Heart left ventricle (tissue), 16 donors: ENCODE results near the gene ASTN2. TPM values are rescaled to one million over a fixed set of nuclear protein-coding genes. Genes with fewer than 3 reads are reported as not detected.

Experiments
- ATAC-seq, 4 donors: fragments of 200-7000 bp; cut with Tn5 transposase; one replicate each; pipeline ENCODE4 v1.9.1; 2020 to 2022; ENCODE audit warnings: moderate library complexity in 4 of 4, mild to moderate bottlenecking in 3 of 4, moderate number of reproducible peaks in 1 of 4
- DNase-seq, 5 donors: peaks; one replicate each; pipeline ENCODE4 v3.0.0-alpha.2; 2020
- H3K27ac ChIP-seq, 12 donors: fragments of 200-600 bp; sonication (generic) in 4 of 12; one replicate each; pipeline versions ENCODE4 v1.5.0 to v1.8.0; 2016 to 2022; ENCODE audit warnings: mild to moderate bottlenecking in 2 of 12
- H3K27me3 ChIP-seq, 9 donors: fragments of 200-600 bp; sonication (generic) in 2 of 9; one replicate each; pipeline versions ENCODE4 v1.5.1 to v1.8.0; 2016 to 2022; ENCODE audit warnings: mild to moderate bottlenecking in 3 of 9
- H3K36me3 ChIP-seq, 9 donors: fragments of 200-600 bp; sonication (generic) in 2 of 9; one replicate each; pipeline versions ENCODE4 v1.5.0 to v1.8.0; 2018 to 2022; ENCODE audit warnings: mild to moderate bottlenecking in 2 of 9
- H3K4me1 ChIP-seq, 12 donors: fragments of 200-600 bp; sonication (generic) in 4 of 12; one replicate each; pipeline versions ENCODE4 v1.5.0 to v1.8.0; 2016 to 2022; ENCODE audit warnings: mild to moderate bottlenecking in 3 of 12
- H3K4me3 ChIP-seq, 12 donors: fragments of 200-600 bp; sonication (generic) in 4 of 12; one replicate each; pipeline versions ENCODE4 v1.5.0 to v1.8.0; 2017 to 2022; ENCODE audit warnings: mild to moderate bottlenecking in 9 of 12, moderate library complexity in 4 of 12
- H3K9me3 ChIP-seq, 12 donors: fragments of 200-600 bp; sonication (generic) in 4 of 12; one replicate each; pipeline versions ENCODE4 v1.5.0 to v1.8.0; 2016 to 2022; ENCODE audit warnings: mild to moderate bottlenecking in 1 of 12
- POLR2A ChIP-seq, 2 donors: fragments of 450-650 bp; IDR thresholded peaks; one replicate each; pipeline ENCODE4 v1.6.1; 2017; ENCODE audit warnings: antibody characterized with exemption in 2 of 2, mild to moderate bottlenecking in 2 of 2, moderate library complexity in 2 of 2
- WGBS, 4 donors: extraction: QIAGEN DNeasy Blood & Tissue Kit in 2 of 4; methylation state at CpG; one replicate each; pipeline versions ENCODE4 v1.1.5 to v1.1.7; 2013 to 2018; 5-methylcytosine and 5-hydroxymethylcytosine counted together
- intact Hi-C, 10 donors: fragments of 100-400 bp; cut with DNase I; formaldehyde crosslinking; loops; one replicate each; pipeline versions ENCODE4 v1.11.1 to v1.14.2; 2022
- polyA plus RNA-seq, 2 donors: library from polyadenylated mRNA; stranded (reverse); fragments of 200-250 nt; gene quantifications; one replicate each; pipeline ENCODE4 v1.2.3, GENCODE V29; 2013
- total RNA-seq, 9 donors: library from RNA; depleted of rRNA in 2 of 9; stranded (reverse); fragments of >200 nt in 2 of 9; fragmentation: NEBNext Ultra II Directional in 3 of 9; extraction: Animal tissue kit (Norgen Biotek cat#: 25700) in 3 of 9; gene quantifications; one replicate each; pipeline versions ENCODE4 v1.1.0 to v1.2.4, GENCODE V29; 2016 to 2023
- TF ChIP-seq, protein P1 (sequence below), 12 donors: fragments of 200-600 bp; sonication (generic) in 4 of 12; IDR thresholded peaks; one replicate each; pipeline versions ENCODE4 v1.5.0 to v1.8.0; 2018 to 2022; ENCODE audit warnings: antibody characterized with exemption in 12 of 12, mild to moderate bottlenecking in 5 of 12
- donor health status: ischemic (EF 13 %, LVEDD 7.1; RV severe dilation, severe dysfunction).
- donor health status: healthy with polysubstance abuse.
- donor health status: DM: no; HTN: yes; CAD: no.
- donor health status: DM: no; HTN: no; CAD: no.
- donor health status: ischemic (EF 25% LVEDD 6.9; RV normal size, moderate dysfunction).
- donor health status: ischemic (EF 25% LVEDD 5.7; RV mildly dilated, moderate dysfunction).
- donor health status: healthy.
- donor health status: DM: yes; HTN: yes; CAD: no.
- donor health status: ischemic (EF 35%, LVEDD 5.7; RV mildly dilated, moderate dysfunction).
- donor health status: nonischemic (EF 11% LVEDD 7.7; RV severe dilation, severe dysfunction).
- donor health status: DM: yes; HTN: yes; CAD: no.
- donor health status: PGD.
- donor health status: ischemic (EF 29% LVEDD 5.4; RV normal size, mild dysfunction).
- donor health status: nonischemic (EF 23%, LVEDD 6.1; RV moderate dilation, normal function).

ASTN2 gene
- total and polyA plus RNA-seq, 11 donors: 2.5 to 6.0 (median 3.5) TPM

DNA sequence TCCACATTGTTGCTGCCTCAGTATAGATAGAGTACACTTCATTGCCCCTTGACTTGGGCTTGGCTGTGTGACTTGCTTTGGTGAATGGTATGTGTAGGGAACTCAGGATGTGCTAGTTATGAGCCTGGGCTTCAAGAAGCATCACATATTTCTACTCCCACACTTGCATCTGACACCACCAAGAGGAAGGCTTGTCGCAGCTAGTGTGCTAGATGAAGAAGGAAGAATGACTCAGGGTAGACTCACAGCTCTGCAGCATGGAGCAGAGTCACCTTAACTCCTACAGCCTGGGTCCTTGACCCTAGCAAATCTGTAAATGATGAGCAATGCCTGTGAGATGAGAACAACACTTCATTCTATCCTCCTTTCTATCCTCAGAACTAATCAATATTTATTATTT lies 261.8 kb downstream of the ASTN2 start:
- TF ChIP-seq, protein P1, sequence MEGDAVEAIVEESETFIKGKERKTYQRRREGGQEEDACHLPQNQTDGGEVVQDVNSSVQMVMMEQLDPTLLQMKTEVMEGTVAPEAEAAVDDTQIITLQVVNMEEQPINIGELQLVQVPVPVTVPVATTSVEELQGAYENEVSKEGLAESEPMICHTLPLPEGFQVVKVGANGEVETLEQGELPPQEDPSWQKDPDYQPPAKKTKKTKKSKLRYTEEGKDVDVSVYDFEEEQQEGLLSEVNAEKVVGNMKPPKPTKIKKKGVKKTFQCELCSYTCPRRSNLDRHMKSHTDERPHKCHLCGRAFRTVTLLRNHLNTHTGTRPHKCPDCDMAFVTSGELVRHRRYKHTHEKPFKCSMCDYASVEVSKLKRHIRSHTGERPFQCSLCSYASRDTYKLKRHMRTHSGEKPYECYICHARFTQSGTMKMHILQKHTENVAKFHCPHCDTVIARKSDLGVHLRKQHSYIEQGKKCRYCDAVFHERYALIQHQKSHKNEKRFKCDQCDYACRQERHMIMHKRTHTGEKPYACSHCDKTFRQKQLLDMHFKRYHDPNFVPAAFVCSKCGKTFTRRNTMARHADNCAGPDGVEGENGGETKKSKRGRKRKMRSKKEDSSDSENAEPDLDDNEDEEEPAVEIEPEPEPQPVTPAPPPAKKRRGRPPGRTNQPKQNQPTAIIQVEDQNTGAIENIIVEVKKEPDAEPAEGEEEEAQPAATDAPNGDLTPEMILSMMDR (IDR thresholded peaks at IDR 0.05): no peak
- no peak for TF ChIP-seq POLR2A (IDR thresholded peaks at IDR 0.05)
- DNase-seq: no peak

DNA sequence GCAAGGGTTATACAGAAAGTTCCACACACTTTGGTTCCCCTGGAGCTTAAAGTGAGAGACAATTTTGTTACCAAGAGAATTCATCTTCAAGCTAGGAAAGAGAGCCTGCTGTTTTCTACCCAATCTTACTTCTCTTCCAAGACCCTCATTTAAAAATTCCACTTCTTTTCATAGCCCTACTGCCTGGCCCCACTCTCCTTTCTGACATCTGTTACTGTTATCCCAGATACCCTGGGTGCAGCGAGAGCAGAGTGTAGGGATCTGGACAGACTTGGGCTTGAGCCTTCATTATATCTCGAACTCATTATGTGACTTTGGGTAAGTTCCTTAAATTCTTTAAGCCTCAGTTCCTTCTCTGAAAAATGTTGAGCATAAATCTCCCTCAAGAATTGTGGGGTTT lies 263.1 kb downstream of the ASTN2 start:
- Histone ChIP-seq H3K4me1 (no peaks in the 10 kb centered on the region), H3K4me3 (no peak overlapping the region), H3K9me3 (no peaks in the 10 kb centered on the region), H3K27me3 (peaks cover 0 to 2% (median 0%) of the 10 kb centered on the region in 9 donors), H3K36me3 (no peaks in the 10 kb centered on the region), H3K27ac (no peak overlapping the region)
- DNase-seq (no peak), ATAC-seq (no peak)
- WGBS, 4 donors: 57 to 69% (median 61%) methylated on average over 2 of the region's 2 CpGs
- intact Hi-C loops: loop anchor here in 1 of 10 donors (10.0 kb wide), 1 partner anchor 263 kb away; the partner anchor contains the start of gene ASTN2
- no peak for TF ChIP-seq POLR2A (IDR thresholded peaks at IDR 0.05)
- TF ChIP-seq, protein P1 (IDR thresholded peaks at IDR 0.05): no peak

More for the DNA sequence above, 261.8 kb downstream of the ASTN2 start:
- H3K9me3 ChIP-seq: no peaks in the 10 kb centered on the region
- H3K4me3 ChIP-seq: no peak overlapping the region
- H3K4me1 ChIP-seq: no peaks in the 10 kb centered on the region
- intact Hi-C loops: loop anchor here in 1 of 10 donors (10.0 kb wide), 1 partner anchor 262 kb away; the partner anchor contains the start of gene ASTN2
- peaks cover 0 to 2% (median 0%) of the 10 kb centered on the region in 9 donors for H3K27me3 ChIP-seq
- H3K27ac ChIP-seq: no peak overlapping the region
- 72 to 93% (median 80%) methylated on average over 1 of the region's 1 CpG for WGBS, 4 donors
- no peaks in the 10 kb centered on the region for H3K36me3 ChIP-seq
- ATAC-seq: no peak

DNA sequence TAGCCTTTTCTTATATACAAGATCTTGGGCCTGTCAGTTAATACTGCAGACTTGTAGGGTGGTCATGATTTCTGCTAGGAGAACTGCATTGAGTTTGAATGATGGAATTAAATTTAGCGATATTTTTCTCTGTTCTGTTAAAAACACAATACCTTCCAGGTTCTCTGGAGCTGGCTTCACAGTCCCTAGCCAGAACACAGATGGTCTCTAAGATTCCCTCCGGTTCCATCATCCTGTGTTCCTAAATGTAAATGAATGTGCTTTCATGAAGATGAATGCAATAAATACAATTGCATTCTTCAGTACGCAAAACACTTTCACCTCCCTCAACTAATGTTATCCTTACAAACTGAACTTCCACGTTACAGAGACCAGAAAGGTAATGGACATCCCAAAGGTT lies 264.9 kb downstream of the ASTN2 start:
- H3K27ac ChIP-seq: no peak overlapping the region

DNA sequence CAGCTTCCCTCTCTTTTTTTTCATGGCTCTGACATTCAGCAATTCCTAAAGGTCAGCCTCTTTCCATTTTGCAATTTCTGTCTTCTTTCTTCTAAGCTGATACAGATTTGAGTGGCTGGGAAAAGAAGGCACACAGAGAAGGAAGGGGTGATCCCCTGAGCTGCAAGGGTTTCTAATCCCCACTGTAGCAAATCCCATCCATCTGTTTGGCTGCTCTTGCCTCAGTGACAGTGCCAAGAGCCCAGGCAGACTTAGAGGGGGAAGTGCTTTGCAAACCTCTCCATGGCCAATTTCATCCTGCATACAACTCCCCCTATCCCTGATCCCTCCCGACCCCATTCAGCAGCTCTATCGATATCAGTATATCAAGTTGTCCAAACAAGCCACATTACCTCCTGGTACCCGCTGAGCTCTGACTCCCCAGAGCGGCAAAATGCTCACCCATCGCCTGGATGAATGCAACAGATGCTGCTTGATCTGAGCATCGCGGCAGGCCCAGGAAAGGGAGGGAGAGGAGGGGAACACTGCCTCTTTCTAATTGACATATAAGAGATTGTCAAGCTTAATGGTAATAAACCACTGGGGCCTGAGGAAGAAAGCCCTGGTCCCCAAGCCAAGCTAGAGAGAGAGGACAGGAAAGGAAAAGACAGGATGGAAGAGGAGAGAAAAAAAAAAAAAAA lies 268.9 kb downstream of the ASTN2 start:
- no peak for DNase-seq
- H3K4me3 ChIP-seq: no peak overlapping the region
- intact Hi-C loops: no loop called here
- no peaks in the 10 kb centered on the region for H3K9me3 ChIP-seq
- TF ChIP-seq POLR2A (IDR thresholded peaks at IDR 0.05): no peak
- TF ChIP-seq, protein P1 (IDR thresholded peaks at IDR 0.05): no peak
- no peak overlapping the region for H3K27ac ChIP-seq
- no peaks in the 10 kb centered on the region for H3K27me3 ChIP-seq
- 71 to 82% (median 78%) methylated on average over 7 of the region's 7 CpGs for WGBS, 4 donors
- ATAC-seq: no peak
- no peaks in the 10 kb centered on the region for H3K36me3 ChIP-seq
- H3K4me1 ChIP-seq: no peaks in the 10 kb centered on the region

More for the DNA sequence above, 264.9 kb downstream of the ASTN2 start:
- intact Hi-C loops: loop anchor here in 1 of 10 donors (10.0 kb wide), 1 partner anchor 265 kb away; the partner anchor contains the start of gene ASTN2
- H3K4me1 ChIP-seq: no peaks in the 10 kb centered on the region
- TF ChIP-seq, protein P1 (IDR thresholded peaks at IDR 0.05): no peak
- TF ChIP-seq POLR2A (IDR thresholded peaks at IDR 0.05): no peak
- H3K27me3 ChIP-seq: peaks cover 0 to 2% (median 0%) of the 10 kb centered on the region in 9 donors
- WGBS, 4 donors: 79 to 88% (median 85%) methylated on average over 4 of the region's 4 CpGs
- H3K4me3 ChIP-seq: no peak overlapping the region
- H3K9me3 ChIP-seq: no peaks in the 10 kb centered on the region
- ATAC-seq (no peak), DNase-seq (no peak)
- no peaks in the 10 kb centered on the region for H3K36me3 ChIP-seq
